Mammary epithelial cell (primary cell): Measurements from ENCODE around the gene THBS1.

Experiments
- CTCF ChIP-seq, 2 donors: IDR thresholded peaks in 1 of 2; conservative IDR thresholded peaks in 1 of 2; 2 replicates each; pipeline ENCODE4 v1.5.1; 2011 to 2012; ENCODE audit warnings: inconsistent platforms in 2 of 2, low read length in 2 of 2, mild to moderate bottlenecking in 2 of 2, control low read depth in 1 of 2, low read depth in 1 of 2; ENCODE audit not compliant: insufficient read depth in 1 of 2; ENCODE audit errors: extremely low read depth in 1 of 2
- EZH2 ChIP-seq: IDR thresholded peaks from 2 replicates; pipeline ENCODE4 v1.6.1; 2012; ENCODE audit warnings: low read length, inconsistent platforms, borderline replicate concordance

GRCh38 chr15:39546842-39547241 is 34.0 kb upstream of the THBS1 start:
- no peak for TF ChIP-seq CTCF (conservative IDR thresholded peaks at IDR 0.05 in 1 of 2, IDR thresholded peaks at IDR 0.05 in 1 of 2; ENCODE audit: extremely low read depth in 1 of 2, insufficient read depth in 1 of 2, low read depth in 1 of 2, low read length in 2 of 2)
- no peak for TF ChIP-seq EZH2
